ENCODE data around the gene CYTIP.
"Not testable (repeated sequence)": the region's sequence is repeated elsewhere in the genome, so short reads cannot be mapped to it uniquely, and the experiment has no call there.

The CYTIP gene

GRCh38 chr2:157405398-157405797, 38.5 kb downstream of the CYTIP start:
- Mint-ChIP-seq H3K27ac (peak overlapping the region; percentile 47 to 74), H3K36me3 (ENCODE audit: insufficient read depth) (peaks cover 50% of the 10 kb centered on the region), H3K4me1 (ENCODE audit: low read depth in 2 of 2) (peaks cover 44 to 60% of the 10 kb centered on the region in 2 donors), H3K4me3 (peak overlapping the region in 1 of 2 donors; percentile 3)
- not testable (repeated sequence) for H3K27me3 Mint-ChIP-seq; H3K9me3 Mint-ChIP-seq; DNase-seq; ATAC-seq (replicated peaks)

GRCh38 chr2:157404363-157404762, 39.5 kb downstream of the CYTIP start:
- peak overlapping the region; percentile 94 to 98 for H3K27ac Mint-ChIP-seq
- peaks cover 0 to 7% of the 10 kb centered on the region in 2 donors for H3K9me3 Mint-ChIP-seq
- peaks cover 47% of the 10 kb centered on the region for H3K36me3 Mint-ChIP-seq (ENCODE audit: insufficient read depth)
- H3K4me3 Mint-ChIP-seq, result peak overlapping the region; percentile 58 to 67
- H3K27me3 Mint-ChIP-seq, result no peaks in the 10 kb centered on the region
- peak; percentile 98 for ATAC-seq (replicated peaks)
- peaks cover 42 to 55% of the 10 kb centered on the region in 2 donors for H3K4me1 Mint-ChIP-seq (ENCODE audit: low read depth in 2 of 2)
- peak; percentile 59 to 61 (median 59) for DNase-seq

- ATAC-seq (replicated peaks), result not testable (repeated sequence)
- Mint-ChIP-seq H3K4me3 (peak overlapping the region in 1 of 2 donors; percentile 58), H3K4me1 (ENCODE audit: low read depth in 2 of 2) (peaks cover 39 to 48% of the 10 kb centered on the region in 2 donors)
Measured at GRCh38 chr2:157402801-157403485, 40.9 kb downstream of the CYTIP start.

GRCh38 chr2:157395811-157396210, 48.1 kb downstream of the CYTIP start:
- no peaks in the 10 kb centered on the region for H3K36me3 Mint-ChIP-seq (ENCODE audit: insufficient read depth)
- H3K9me3 Mint-ChIP-seq, result peaks cover 2 to 15% of the 10 kb centered on the region in 2 donors
- DNase-seq (no peak), ATAC-seq (replicated peaks) (peak; percentile 29)
- no peak overlapping the region for H3K4me3 Mint-ChIP-seq
- peaks cover 7 to 10% of the 10 kb centered on the region in 2 donors for H3K4me1 Mint-ChIP-seq (ENCODE audit: low read depth in 2 of 2)
- H3K27me3 Mint-ChIP-seq, result no peaks in the 10 kb centered on the region
- no peak overlapping the region for H3K27ac Mint-ChIP-seq

More at GRCh38 chr2:157402801-157403485, 40.9 kb downstream of the CYTIP start:
- H3K27me3 Mint-ChIP-seq, DNase-seq, H3K9me3 Mint-ChIP-seq: not testable (repeated sequence)
- peaks cover 43% of the 10 kb centered on the region for H3K36me3 Mint-ChIP-seq (ENCODE audit: insufficient read depth)
- H3K27ac Mint-ChIP-seq, result peak overlapping the region; percentile 60 to 94

GRCh38 chr2:157394928-157395327, 49.0 kb downstream of the CYTIP start:
- no peaks in the 10 kb centered on the region for H3K27me3 Mint-ChIP-seq
- H3K36me3 Mint-ChIP-seq (ENCODE audit: insufficient read depth), result no peaks in the 10 kb centered on the region
- peaks cover 1 to 2% of the 10 kb centered on the region in 2 donors for H3K4me1 Mint-ChIP-seq (ENCODE audit: low read depth in 2 of 2)
- ATAC-seq (replicated peaks) (no peak), DNase-seq (no peak)
- H3K9me3 Mint-ChIP-seq, result peaks cover 2 to 13% of the 10 kb centered on the region in 2 donors
- no peak overlapping the region for H3K4me3 Mint-ChIP-seq
- no peak overlapping the region for H3K27ac Mint-ChIP-seq

- H3K27ac Mint-ChIP-seq, result no peak overlapping the region
- no peaks in the 10 kb centered on the region for H3K27me3 Mint-ChIP-seq
- no peak for DNase-seq
Measured at GRCh38 chr2:157393348-157393747, 50.5 kb downstream of the CYTIP start.

GRCh38 chr2:157388827-157389226, 55.1 kb downstream of the CYTIP start:
- Mint-ChIP-seq H3K27ac (peak overlapping the region; percentile 67 to 86), H3K36me3 (ENCODE audit: insufficient read depth) (peaks cover 8% of the 10 kb centered on the region), H3K9me3 (peaks cover 0 to 14% of the 10 kb centered on the region in 2 donors), H3K4me3 (no peak overlapping the region), H3K27me3 (no peaks in the 10 kb centered on the region), H3K4me1 (ENCODE audit: low read depth in 2 of 2) (peaks cover 26 to 33% of the 10 kb centered on the region in 2 donors)
- ATAC-seq (replicated peaks) (peak; percentile 8), DNase-seq (no peak)

More at GRCh38 chr2:157393348-157393747, 50.5 kb downstream of the CYTIP start:
- no peak for ATAC-seq (replicated peaks)
- H3K4me1 Mint-ChIP-seq (ENCODE audit: low read depth in 2 of 2), result peaks cover 11 to 12% of the 10 kb centered on the region in 2 donors
- no peak overlapping the region for H3K4me3 Mint-ChIP-seq
- peaks cover under 1 to 14% of the 10 kb centered on the region in 2 donors for H3K9me3 Mint-ChIP-seq
- no peaks in the 10 kb centered on the region for H3K36me3 Mint-ChIP-seq (ENCODE audit: insufficient read depth)

GRCh38 chr2:157386747-157387146, 57.1 kb downstream of the CYTIP start:
- Mint-ChIP-seq H3K27ac (peak overlapping the region; percentile 1 to 19), H3K27me3 (no peaks in the 10 kb centered on the region), H3K36me3 (ENCODE audit: insufficient read depth) (peaks cover 8% of the 10 kb centered on the region), H3K9me3 (peaks cover 0 to 12% of the 10 kb centered on the region in 2 donors), H3K4me1 (ENCODE audit: low read depth in 2 of 2) (peaks cover 28 to 36% of the 10 kb centered on the region in 2 donors), H3K4me3 (no peak overlapping the region)
- DNase-seq (no peak), ATAC-seq (replicated peaks) (no peak)

- no peak overlapping the region for H3K4me3 Mint-ChIP-seq
- H3K27ac Mint-ChIP-seq, result peak overlapping the region; percentile 1 to 19
- H3K4me1 Mint-ChIP-seq (ENCODE audit: low read depth in 2 of 2), result peaks cover 31 to 40% of the 10 kb centered on the region in 2 donors
- peaks cover 8% of the 10 kb centered on the region for H3K36me3 Mint-ChIP-seq (ENCODE audit: insufficient read depth)
- peaks cover 0 to 7% of the 10 kb centered on the region in 2 donors for H3K9me3 Mint-ChIP-seq
- ATAC-seq (replicated peaks) (no peak), DNase-seq (no peak)
- H3K27me3 Mint-ChIP-seq, result no peaks in the 10 kb centered on the region
Measured at GRCh38 chr2:157386247-157386646, 57.6 kb downstream of the CYTIP start.

GRCh38 chr2:157377861-157378260, 66.0 kb downstream of the CYTIP start:
- Mint-ChIP-seq H3K4me1 (ENCODE audit: low read depth in 2 of 2) (peaks cover 12 to 14% of the 10 kb centered on the region in 2 donors), H3K36me3 (ENCODE audit: insufficient read depth) (peaks cover 2% of the 10 kb centered on the region), H3K27ac (no peak overlapping the region), H3K27me3 (no peaks in the 10 kb centered on the region), H3K9me3 (peaks cover 5 to 26% of the 10 kb centered on the region in 2 donors), H3K4me3 (no peak overlapping the region)
- ATAC-seq (replicated peaks) (no peak), DNase-seq (no peak)

- Mint-ChIP-seq H3K9me3 (peaks cover 5 to 26% of the 10 kb centered on the region in 2 donors), H3K36me3 (ENCODE audit: insufficient read depth) (peaks cover 2% of the 10 kb centered on the region), H3K4me1 (ENCODE audit: low read depth in 2 of 2) (peaks cover 5% of the 10 kb centered on the region in 2 donors), H3K27me3 (no peaks in the 10 kb centered on the region), H3K27ac (no peak overlapping the region), H3K4me3 (no peak overlapping the region)
- no peak for ATAC-seq (replicated peaks)
- DNase-seq, result no peak
Measured at GRCh38 chr2:157376041-157376440, 67.8 kb downstream of the CYTIP start.

GRCh38 chr2:157375384-157375783, 68.5 kb downstream of the CYTIP start:
- ATAC-seq (replicated peaks) (no peak), DNase-seq (no peak)
- Mint-ChIP-seq H3K9me3 (peaks cover 5 to 24% of the 10 kb centered on the region in 2 donors), H3K4me3 (no peak overlapping the region), H3K36me3 (ENCODE audit: insufficient read depth) (peaks cover 2% of the 10 kb centered on the region), H3K27ac (no peak overlapping the region), H3K4me1 (ENCODE audit: low read depth in 2 of 2) (peaks cover 0 to 4% of the 10 kb centered on the region in 2 donors), H3K27me3 (no peaks in the 10 kb centered on the region)

- not testable (repeated sequence) for H3K27ac Mint-ChIP-seq, H3K27me3 Mint-ChIP-seq
- H3K4me1 Mint-ChIP-seq (ENCODE audit: low read depth in 2 of 2), result peaks cover 13 to 19% of the 10 kb centered on the region in 2 donors
Measured at GRCh38 chr2:157368508-157368907, 75.4 kb downstream of the CYTIP start.

GRCh38 chr2:157367704-157368103, 76.2 kb downstream of the CYTIP start:
- no peaks in the 10 kb centered on the region for H3K36me3 Mint-ChIP-seq (ENCODE audit: insufficient read depth)
- no peak overlapping the region for H3K27ac Mint-ChIP-seq
- H3K4me3 Mint-ChIP-seq, result no peak overlapping the region
- DNase-seq (no peak), ATAC-seq (replicated peaks) (no peak)
- peaks cover 18 to 28% of the 10 kb centered on the region in 2 donors for H3K4me1 Mint-ChIP-seq (ENCODE audit: low read depth in 2 of 2)
- H3K9me3 Mint-ChIP-seq, result no peaks in the 10 kb centered on the region
- no peaks in the 10 kb centered on the region for H3K27me3 Mint-ChIP-seq

More at GRCh38 chr2:157368508-157368907, 75.4 kb downstream of the CYTIP start:
- not testable (repeated sequence) for ATAC-seq (replicated peaks); H3K36me3 Mint-ChIP-seq (ENCODE audit: insufficient read depth); DNase-seq; H3K9me3 Mint-ChIP-seq; H3K4me3 Mint-ChIP-seq
